GM12891 (cell line): ENCODE results near the gene ZIC2.

Experiments used
- POLR2A ChIP-seq: IDR thresholded peaks from 2 replicates; pipeline ENCODE4 v1.6.1; 2011; ENCODE audit warnings: low read depth, low read length, control low read depth
- POLR2AphosphoS5 ChIP-seq: IDR thresholded peaks from 2 replicates; pipeline ENCODE4 v1.6.1; 2011; ENCODE audit warnings: low read depth, low read length, control low read depth
- SPI1 ChIP-seq: IDR thresholded peaks from 2 replicates; pipeline ENCODE4 v1.6.1; 2011; ENCODE audit warnings: low read depth, low read length, control low read depth
- TAF1 ChIP-seq: IDR thresholded peaks from 2 replicates; pipeline ENCODE4 v1.6.1; 2011; ENCODE audit warnings: low read depth, low read length, control low read depth

DNA sequence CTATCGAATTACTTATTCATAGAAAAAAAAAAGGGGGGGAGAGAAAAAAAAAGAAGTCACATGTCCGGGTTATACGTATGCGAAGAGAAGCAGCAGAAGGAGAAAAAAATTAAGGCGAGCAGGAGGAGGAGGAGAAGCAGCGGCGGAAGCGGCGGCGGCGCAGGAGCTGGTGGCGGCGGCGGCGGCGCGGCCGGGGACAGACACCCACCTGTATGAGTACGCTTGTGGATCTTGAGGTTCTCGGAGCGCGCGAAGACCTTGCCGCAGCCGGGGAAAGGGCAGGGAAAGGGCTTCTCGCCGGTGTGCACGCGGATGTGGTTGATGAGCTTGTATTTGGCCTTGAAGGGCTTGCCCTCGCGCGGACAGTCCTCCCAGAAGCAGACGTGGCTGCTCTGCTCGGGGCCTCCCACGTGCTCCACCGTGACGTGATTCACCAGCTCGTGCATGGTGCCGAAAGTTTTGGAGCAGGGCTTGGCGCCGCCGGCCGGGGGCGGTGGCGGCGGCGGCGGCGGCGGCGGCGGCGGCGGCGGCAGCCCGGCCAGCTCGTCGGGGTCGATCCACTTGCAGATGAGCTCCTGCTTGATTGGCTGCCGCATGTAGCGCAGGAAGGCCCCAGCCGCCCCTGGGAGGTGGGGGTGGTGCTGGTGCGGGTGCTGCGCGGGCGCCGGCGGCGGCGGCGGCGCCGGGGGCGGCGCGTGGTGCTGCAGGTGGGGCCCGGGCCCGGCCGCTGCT lies 11.5 kb upstream of the ZIC2 start:
- TF ChIP-seq TAF1 (no peak), POLR2A (no peak), POLR2AphosphoS5 (no peak), SPI1 (no peak)
